Esophagus muscularis mucosa (tissue), 4 donors: Measurements from ENCODE around the gene CPEB1. TPM values are rescaled to one million over a fixed set of nuclear protein-coding genes. Genes with fewer than 3 reads are reported as not detected.

ENCODE experiments used
- DNase-seq: peaks from one replicate; pipeline ENCODE4 v3.0.0-alpha.2; 2017; ENCODE audit errors: extremely low spot score
- H3K27ac ChIP-seq, 4 donors: fragments of 200-600 bp; sonication (generic); replicated peaks in 1 of 4; 1 replicate in 3 of 4; 2 replicates in 1 of 4; pipeline ENCODE4 v1.5.1; 2016 to 2019; ENCODE audit warnings: mild to moderate bottlenecking in 1 of 4
- H3K27me3 ChIP-seq, 4 donors: fragments of 200-600 bp; sonication (generic); one replicate each; pipeline versions ENCODE4 v1.5.1 to v1.6.0; 2016 to 2019
- H3K36me3 ChIP-seq, 4 donors: fragments of 200-600 bp; sonication (generic); one replicate each; pipeline ENCODE4 v1.5.1; 2016 to 2019
- H3K4me1 ChIP-seq, 4 donors: fragments of 200-600 bp; sonication (generic); one replicate each; pipeline ENCODE4 v1.5.1; 2016 to 2019
- H3K4me3 ChIP-seq, 4 donors: fragments of 200-600 bp; sonication (generic); 1 replicate in 2 of 4; 2 replicates in 2 of 4; pipeline ENCODE4 v1.5.1; 2016 to 2019; ENCODE audit warnings: mild to moderate bottlenecking in 4 of 4, moderate library complexity in 1 of 4
- H3K9me3 ChIP-seq, 4 donors: fragments of 200-600 bp; sonication (generic); 1 replicate in 3 of 4; 2 replicates in 1 of 4; pipeline ENCODE4 v1.5.1; 2016 to 2019
- CTCF ChIP-seq, 3 experiments: fragments of 200-600 bp in 2 of 3; fragments of 450-650 bp in 1 of 3; sonication (generic) in 2 of 3; IDR thresholded peaks; one replicate each; pipeline ENCODE4 v1.5.1; 2017 to 2019; ENCODE audit warnings: antibody characterized with exemption in 3 of 3, mild to moderate bottlenecking in 2 of 3, moderate library complexity in 1 of 3
- EP300 ChIP-seq: sonication (generic); formaldehyde crosslinking; IDR thresholded peaks from one replicate; pipeline ENCODE4 v1.6.1; 2017; ENCODE audit warnings: antibody characterized with exemption
- POLR2A ChIP-seq: fragments of 450-650 bp; IDR thresholded peaks from one replicate; pipeline ENCODE4 v1.6.1; 2017; ENCODE audit warnings: antibody characterized with exemption, moderate library complexity, mild to moderate bottlenecking, low read depth
- POLR2AphosphoS5 ChIP-seq, 2 donors: sonication (generic); formaldehyde crosslinking; IDR thresholded peaks; one replicate each; pipeline ENCODE4 v1.6.1; 2017; ENCODE audit warnings: antibody characterized with exemption in 2 of 2
- whole genome bisulfite sequencing: methylation state at CpG from one replicate; pipeline ENCODE4 v1.1.5; 2018; 5-methylcytosine and 5-hydroxymethylcytosine counted together
- intact Hi-C: fragments of 100-400 bp; cut with DNase I; formaldehyde crosslinking; loops from one replicate; pipeline ENCODE4 v1.15.1; 2023
- total RNA-seq, 4 donors: library from RNA; depleted of rRNA; stranded (reverse); fragments of >200 nt; gene quantifications; one replicate each; pipeline versions ENCODE4 v1.1.0 to v1.2.1, GENCODE V29; 2016

The CPEB1 gene
- total RNA-seq, 4 donors from 2014 or later, result 5.6 to 8.1 (median 5.9) TPM

DNA sequence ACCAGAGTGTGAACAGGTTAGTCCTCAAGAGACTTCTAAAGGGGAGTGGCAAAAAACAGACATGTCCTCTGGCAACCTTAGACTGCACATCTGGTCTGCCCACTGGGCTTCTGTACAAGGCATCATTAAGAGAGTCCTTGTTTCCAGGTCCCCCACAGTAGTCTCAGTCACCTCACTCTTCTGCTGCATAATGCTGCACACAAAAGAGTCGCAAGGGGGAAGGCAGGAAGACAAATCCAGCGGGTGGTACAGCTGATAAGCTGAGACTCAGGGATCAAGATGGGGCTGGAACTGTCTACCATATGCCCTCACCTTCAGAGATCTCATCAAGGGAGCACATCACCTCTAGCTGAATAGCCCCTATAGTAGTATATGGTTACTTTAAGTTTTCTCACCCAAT, 79.5 kb downstream of the CPEB1 start:
- H3K36me3 ChIP-seq, result peaks cover 0 to 6% (median 2%) of the 10 kb centered on the region in 4 donors
- WGBS, result 85% methylated on average over 2 of the region's 2 CpGs
- H3K9me3 ChIP-seq, result no peaks in the 10 kb centered on the region
- H3K27ac ChIP-seq, result no peak overlapping the region
- intact Hi-C loops, result no loop called here
- H3K4me3 ChIP-seq, result no peak overlapping the region
- TF ChIP-seq CTCF (IDR thresholded peaks at IDR 0.05) (no peak), POLR2AphosphoS5 (IDR thresholded peaks at IDR 0.05) (no peak), EP300 (no peak), POLR2A (no peak)
- H3K27me3 ChIP-seq, result no peaks in the 10 kb centered on the region
- peaks cover 12 to 23% (median 19%) of the 10 kb centered on the region in 4 donors for H3K4me1 ChIP-seq
- DNase-seq, result no peak

DNA sequence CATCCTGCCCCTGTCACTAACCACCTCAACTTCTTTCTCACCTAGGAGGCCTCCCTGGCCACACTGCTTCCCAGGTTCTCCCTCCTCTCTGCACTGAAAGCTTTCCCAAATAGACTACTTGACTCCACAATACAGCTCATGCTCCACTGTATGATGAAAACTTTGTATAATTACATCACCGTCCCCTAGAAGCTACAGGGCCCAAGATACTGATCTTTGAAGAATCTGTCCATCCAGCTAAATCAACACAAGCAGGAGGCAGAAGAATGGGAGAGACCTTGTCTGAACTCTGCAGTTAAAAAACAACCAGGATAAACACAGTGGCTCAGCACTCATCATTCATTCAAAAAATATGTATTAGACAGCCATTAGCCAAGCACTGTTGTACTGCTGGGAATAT, 80.5 kb downstream of the CPEB1 start:
- intact Hi-C loops, result no loop called here
- H3K4me1 ChIP-seq, result peaks cover 8 to 14% (median 12%) of the 10 kb centered on the region in 4 donors
- 93% methylated on average over 1 of the region's 1 CpG for WGBS

GRCh38 chr15:82558502-82558901, 88.7 kb downstream of the CPEB1 start:
- no peaks in the 10 kb centered on the region for H3K4me1 ChIP-seq
- TF ChIP-seq CTCF (IDR thresholded peaks at IDR 0.05), result no peak
- no peak for TF ChIP-seq POLR2AphosphoS5 (IDR thresholded peaks at IDR 0.05)
- no peaks in the 10 kb centered on the region for H3K27me3 ChIP-seq
- H3K9me3 ChIP-seq, result no peaks in the 10 kb centered on the region
- no peak overlapping the region for H3K27ac ChIP-seq
- H3K4me3 ChIP-seq, result no peak overlapping the region
- intact Hi-C loops, result no loop called here
- peaks cover 0 to 17% (median 0%) of the 10 kb centered on the region in 4 donors for H3K36me3 ChIP-seq
- DNase-seq, result no peak
- WGBS, result 50% methylated on average over 1 of the region's 1 CpG

More for the DNA sequence above, 80.5 kb downstream of the CPEB1 start:
- DNase-seq, result no peak
- H3K9me3 ChIP-seq, result no peaks in the 10 kb centered on the region
- no peak overlapping the region for H3K27ac ChIP-seq
- H3K27me3 ChIP-seq, result no peaks in the 10 kb centered on the region
- peaks cover 0 to 6% (median 2%) of the 10 kb centered on the region in 4 donors for H3K36me3 ChIP-seq
- no peak overlapping the region for H3K4me3 ChIP-seq
- no peak for TF ChIP-seq EP300
- no peak for TF ChIP-seq CTCF (IDR thresholded peaks at IDR 0.05)
- no peak for TF ChIP-seq POLR2AphosphoS5 (IDR thresholded peaks at IDR 0.05)
- TF ChIP-seq POLR2A, result no peak

DNA sequence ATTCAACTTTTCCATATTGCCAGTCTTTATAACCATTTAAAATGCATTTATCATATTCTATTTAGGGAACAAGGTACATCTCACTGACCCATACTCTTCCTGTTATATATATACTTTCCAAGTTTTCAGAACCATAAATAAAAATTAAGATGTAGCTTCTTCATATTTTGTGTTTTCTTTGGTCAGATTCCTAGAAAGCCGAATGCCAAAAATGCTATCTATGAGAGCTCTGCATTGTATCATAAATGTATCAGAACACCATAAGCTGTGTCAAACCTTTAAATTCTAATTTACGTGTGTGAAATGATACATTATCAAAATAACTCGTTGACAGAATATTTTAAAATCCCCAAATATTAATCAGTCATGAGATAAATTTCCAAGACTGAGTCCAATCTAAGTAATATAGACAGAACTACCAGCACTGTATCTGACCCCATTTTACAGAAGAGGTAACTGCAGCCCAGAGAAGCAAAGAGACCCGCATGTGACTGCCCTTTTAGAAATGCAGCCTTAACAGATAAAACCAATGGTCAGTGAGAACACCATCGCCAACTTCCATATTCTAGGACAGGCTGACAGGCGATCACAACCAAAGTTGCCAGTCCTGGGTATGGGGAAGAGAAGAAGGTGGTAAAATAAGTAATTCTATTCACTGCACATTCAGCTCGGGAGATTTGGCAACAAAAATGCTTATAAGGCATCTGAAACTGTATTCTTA, 90.7 kb downstream of the CPEB1 start:
- Histone ChIP-seq H3K27me3 (no peaks in the 10 kb centered on the region), H3K9me3 (no peaks in the 10 kb centered on the region), H3K36me3 (peaks cover 0 to 37% (median 7%) of the 10 kb centered on the region in 4 donors), H3K4me1 (no peaks in the 10 kb centered on the region), H3K27ac (no peak overlapping the region), H3K4me3 (no peak overlapping the region)
- intact Hi-C loops, result no loop called here
- TF ChIP-seq POLR2A (no peak), CTCF (IDR thresholded peaks at IDR 0.05) (no peak), EP300 (no peak), POLR2AphosphoS5 (IDR thresholded peaks at IDR 0.05) (no peak)
- 78% methylated on average over 7 of the region's 7 CpGs for WGBS
- DNase-seq, result no peak

DNA sequence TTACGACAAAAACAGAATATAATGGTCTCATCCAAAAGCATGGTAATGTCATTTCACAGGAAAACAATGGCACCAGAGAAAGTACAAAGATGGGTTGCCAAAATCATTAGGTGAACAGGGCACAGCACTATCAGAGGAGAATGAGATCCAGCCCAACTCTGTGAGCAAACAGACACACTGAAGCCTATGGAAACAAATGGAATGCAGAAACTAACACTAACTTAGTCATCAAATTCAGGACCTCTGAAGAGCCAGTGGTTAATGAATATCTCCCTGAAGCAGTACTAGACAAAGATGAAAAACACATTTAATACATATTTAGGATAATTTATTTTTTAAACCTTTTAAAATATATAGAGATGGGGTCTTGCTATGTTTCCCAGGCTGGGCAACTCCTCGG, 92.3 kb downstream of the CPEB1 start:
- no peaks in the 10 kb centered on the region for H3K27me3 ChIP-seq
- no peak overlapping the region for H3K4me3 ChIP-seq
- intact Hi-C loops, result no loop called here
- DNase-seq, result no peak
- no peak for TF ChIP-seq POLR2AphosphoS5 (IDR thresholded peaks at IDR 0.05)
- 90% methylated on average over 2 of the region's 2 CpGs for WGBS
- no peaks in the 10 kb centered on the region for H3K4me1 ChIP-seq
- no peak overlapping the region for H3K27ac ChIP-seq
- peaks cover 0 to 49% (median 8%) of the 10 kb centered on the region in 4 donors for H3K36me3 ChIP-seq
- H3K9me3 ChIP-seq, result no peaks in the 10 kb centered on the region
